Esophagus muscularis mucosa (tissue), 4 donors: ENCODE measurements around the gene RAB11FIP3.

Experiments
- EP300 ChIP-seq: sonication (generic); formaldehyde crosslinking; IDR thresholded peaks from one replicate; pipeline ENCODE4 v1.6.1; 2017; ENCODE audit warnings: antibody characterized with exemption
- POLR2AphosphoS5 ChIP-seq, 2 donors: sonication (generic); formaldehyde crosslinking; IDR thresholded peaks; one replicate each; pipeline ENCODE4 v1.6.1; 2017; ENCODE audit warnings: antibody characterized with exemption in 2 of 2
- TF ChIP-seq, protein P1 (sequence below), 3 experiments: fragments of 200-600 bp in 2 of 3; fragments of 450-650 bp in 1 of 3; sonication (generic) in 2 of 3; IDR thresholded peaks; one replicate each; pipeline ENCODE4 v1.5.1; 2017 to 2019; ENCODE audit warnings: antibody characterized with exemption in 3 of 3, mild to moderate bottlenecking in 2 of 3, moderate library complexity in 1 of 3

DNA sequence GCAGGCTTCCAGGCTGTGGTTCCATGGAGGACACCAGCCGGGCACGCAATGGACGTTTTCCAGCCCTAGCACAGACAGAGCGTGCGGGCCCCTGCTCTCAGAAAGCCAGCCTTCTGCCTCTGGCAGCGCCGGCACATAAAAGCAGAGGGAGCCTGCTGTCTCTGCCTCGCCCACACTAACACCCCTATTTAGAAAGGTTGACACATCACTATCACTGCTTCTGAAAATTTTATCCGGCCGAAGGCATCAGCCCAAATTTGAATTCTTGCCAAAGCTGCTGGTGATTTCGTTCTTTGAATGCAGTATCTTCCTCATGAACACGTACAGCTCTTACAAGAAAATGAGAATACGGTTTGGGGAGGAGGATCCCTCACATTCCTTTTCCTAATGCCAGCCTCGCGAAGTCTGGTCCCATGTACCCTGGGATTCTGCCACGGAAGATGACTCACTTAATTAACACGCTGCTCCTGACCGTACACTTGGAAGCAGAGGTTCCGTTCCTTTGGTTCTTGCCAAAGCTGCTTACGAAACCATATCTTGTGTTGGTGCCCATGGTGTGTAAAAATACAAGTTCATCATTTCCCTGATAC is 1.3 kb upstream of the RAB11FIP3 start:
- no peak for TF ChIP-seq EP300
- TF ChIP-seq, protein P1, sequence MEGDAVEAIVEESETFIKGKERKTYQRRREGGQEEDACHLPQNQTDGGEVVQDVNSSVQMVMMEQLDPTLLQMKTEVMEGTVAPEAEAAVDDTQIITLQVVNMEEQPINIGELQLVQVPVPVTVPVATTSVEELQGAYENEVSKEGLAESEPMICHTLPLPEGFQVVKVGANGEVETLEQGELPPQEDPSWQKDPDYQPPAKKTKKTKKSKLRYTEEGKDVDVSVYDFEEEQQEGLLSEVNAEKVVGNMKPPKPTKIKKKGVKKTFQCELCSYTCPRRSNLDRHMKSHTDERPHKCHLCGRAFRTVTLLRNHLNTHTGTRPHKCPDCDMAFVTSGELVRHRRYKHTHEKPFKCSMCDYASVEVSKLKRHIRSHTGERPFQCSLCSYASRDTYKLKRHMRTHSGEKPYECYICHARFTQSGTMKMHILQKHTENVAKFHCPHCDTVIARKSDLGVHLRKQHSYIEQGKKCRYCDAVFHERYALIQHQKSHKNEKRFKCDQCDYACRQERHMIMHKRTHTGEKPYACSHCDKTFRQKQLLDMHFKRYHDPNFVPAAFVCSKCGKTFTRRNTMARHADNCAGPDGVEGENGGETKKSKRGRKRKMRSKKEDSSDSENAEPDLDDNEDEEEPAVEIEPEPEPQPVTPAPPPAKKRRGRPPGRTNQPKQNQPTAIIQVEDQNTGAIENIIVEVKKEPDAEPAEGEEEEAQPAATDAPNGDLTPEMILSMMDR (IDR thresholded peaks at IDR 0.05): no peak
- TF ChIP-seq POLR2AphosphoS5 (IDR thresholded peaks at IDR 0.05): peak; percentile 87 to 92
